ENCODE results near the gene TMEM201. TPM values are rescaled to one million over a fixed set of nuclear protein-coding genes. Genes with fewer than 3 reads are reported as not detected.
"Not testable (repeated sequence)": the region's sequence is repeated elsewhere in the genome, so short reads cannot be mapped to it uniquely, and the experiment has no call there.

TMEM201 gene
- total RNA-seq, 1 donor from 2014 or later = 17.4 TPM

DNA sequence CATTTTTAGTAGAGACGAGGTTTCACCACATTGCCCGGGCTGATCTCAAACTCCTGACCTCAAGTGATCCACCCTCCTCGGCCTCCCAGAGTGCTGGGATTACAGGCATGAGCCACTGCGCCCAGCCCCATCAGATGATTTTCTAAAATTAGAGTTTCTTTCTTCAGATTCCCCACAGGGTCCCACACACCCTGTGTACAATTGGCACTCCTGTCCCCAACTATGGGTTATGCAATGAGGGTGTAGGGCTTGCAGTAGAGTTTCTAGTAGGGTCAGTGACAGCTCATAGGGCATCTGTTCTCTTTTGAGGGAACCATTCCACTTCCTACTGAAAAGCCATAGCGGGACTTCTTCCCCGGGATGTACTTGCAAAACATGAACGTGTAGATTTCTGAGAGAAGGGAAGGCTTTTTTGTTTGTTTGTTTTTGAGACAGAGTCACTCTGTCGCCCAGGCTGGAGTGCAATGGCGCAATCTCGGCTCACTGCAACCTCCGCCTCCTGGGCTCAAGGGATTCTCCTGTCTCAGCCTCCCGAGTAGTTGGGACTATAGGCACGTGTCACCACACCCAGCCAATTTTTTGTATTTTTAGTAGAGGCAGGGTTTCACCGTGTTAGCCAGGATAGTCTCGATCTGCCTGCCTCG is 17.7 kb upstream of the TMEM201 start:
- not testable (repeated sequence) for ATAC-seq; DNase-seq (ENCODE audit: missing footprints)
- intact Hi-C loops (cut with DNase I) = loop anchor here (5.0 kb wide), 1 partner anchor 34 kb away; the partner anchor contains the start of gene SLC25A33

DNA sequence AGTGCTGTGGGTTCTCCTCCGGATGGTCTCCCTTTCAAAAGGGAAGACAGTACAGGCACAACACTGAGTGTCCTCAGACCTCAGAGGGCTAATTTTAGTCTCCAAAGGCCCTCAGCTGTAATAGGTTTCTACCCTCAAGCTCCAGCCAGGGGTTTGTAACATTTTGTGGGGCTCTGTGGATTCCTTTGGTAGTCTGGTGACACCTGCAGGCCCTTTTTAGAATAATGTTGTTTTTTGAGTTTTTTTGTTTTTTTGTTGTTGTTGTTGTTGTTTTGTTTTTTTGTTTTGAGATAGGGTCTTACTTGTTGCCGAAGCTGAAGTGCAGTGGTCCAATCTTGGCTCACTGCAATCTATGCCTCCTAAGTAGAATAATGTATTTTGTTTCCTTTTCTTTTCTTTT is 15.0 kb upstream of the TMEM201 start:
- ATAC-seq (peak; percentile 46), DNase-seq (ENCODE audit: missing footprints) (no peak)
- intact Hi-C loops (cut with DNase I) = loop anchor here (1.0 to 5.0 kb wide), 2 partner anchors 36 to 78 kb away; partner anchors contain the start of gene SLC25A33

DNA sequence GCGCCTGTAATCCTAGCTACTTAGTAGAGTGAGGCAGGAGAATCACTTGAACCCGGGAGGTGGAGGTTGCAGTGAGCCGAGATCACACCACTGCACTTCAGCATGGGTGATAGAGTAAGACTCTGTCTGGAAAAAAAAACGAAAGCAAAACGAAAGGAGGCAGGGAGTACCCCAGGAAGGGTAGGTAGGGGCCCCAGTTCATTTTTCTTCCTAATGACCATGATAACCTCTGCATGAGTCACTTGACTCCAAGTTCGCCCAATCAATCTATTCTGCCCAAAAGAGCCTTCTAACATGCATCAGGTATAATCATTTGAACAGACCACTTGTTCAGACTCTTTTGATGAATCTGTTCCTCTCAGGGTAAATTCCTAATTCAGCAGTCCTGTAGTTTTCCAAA is 13.2 kb upstream of the TMEM201 start:
- ATAC-seq = no peak
- intact Hi-C loops (cut with DNase I) = no loop called here
- no peak for DNase-seq (ENCODE audit: missing footprints)

GRCh38 chr1:9576903-9577302 is 11.8 kb upstream of the TMEM201 start:
- intact Hi-C loops (cut with DNase I) = no loop called here
- ATAC-seq (no peak), DNase-seq (ENCODE audit: missing footprints) (no peak)

- no peak for ATAC-seq
- no peak for DNase-seq (ENCODE audit: missing footprints)
- intact Hi-C loops (cut with DNase I) = no loop called here
Measured at GRCh38 chr1:9577423-9577822, 11.3 kb upstream of the TMEM201 start.

- no peak for DNase-seq (ENCODE audit: missing footprints)
- intact Hi-C loops (cut with DNase I) = no loop called here
- ATAC-seq = no peak
Measured at GRCh38 chr1:9580942-9581341, 7.8 kb upstream of the TMEM201 start.

DNA sequence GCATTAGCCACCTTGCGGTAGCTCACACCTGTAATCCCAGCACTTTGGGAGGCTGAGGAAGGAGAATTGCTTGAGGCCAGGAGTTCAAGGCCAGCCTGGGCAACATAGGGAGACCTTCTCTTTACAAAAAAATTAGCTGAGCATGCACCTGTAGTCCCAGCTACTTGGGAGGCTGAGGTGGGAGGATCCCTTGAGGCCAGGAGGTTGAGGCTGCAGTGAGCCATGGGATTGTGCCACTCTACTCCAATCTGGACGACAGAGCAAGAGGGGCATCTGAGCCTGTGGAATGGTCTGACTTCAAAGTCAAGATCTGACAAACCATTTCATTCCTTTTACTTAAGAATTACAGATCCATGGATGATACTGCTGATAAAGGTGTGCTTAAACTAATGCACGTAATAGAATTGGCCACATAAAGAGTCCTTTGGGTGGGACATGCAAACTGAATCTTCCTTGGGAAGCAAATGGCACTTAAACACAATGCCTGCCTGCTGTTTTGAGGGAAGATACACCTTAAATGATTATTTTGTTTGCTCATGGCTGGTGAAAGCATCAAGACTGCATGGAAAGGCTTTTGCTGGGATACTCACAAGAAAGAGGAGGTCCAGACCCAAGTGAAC is 2.5 kb upstream of the TMEM201 start:
- intact Hi-C loops (cut with DNase I) = no loop called here
- DNase-seq (ENCODE audit: missing footprints) (no peak), ATAC-seq (no peak)

- ATAC-seq = no peak
- DNase-seq (ENCODE audit: missing footprints) = no peak
- intact Hi-C loops (cut with DNase I) = no loop called here
Measured at GRCh38 chr1:9589144-9589718, 520 bp downstream of the TMEM201 start.

DNA sequence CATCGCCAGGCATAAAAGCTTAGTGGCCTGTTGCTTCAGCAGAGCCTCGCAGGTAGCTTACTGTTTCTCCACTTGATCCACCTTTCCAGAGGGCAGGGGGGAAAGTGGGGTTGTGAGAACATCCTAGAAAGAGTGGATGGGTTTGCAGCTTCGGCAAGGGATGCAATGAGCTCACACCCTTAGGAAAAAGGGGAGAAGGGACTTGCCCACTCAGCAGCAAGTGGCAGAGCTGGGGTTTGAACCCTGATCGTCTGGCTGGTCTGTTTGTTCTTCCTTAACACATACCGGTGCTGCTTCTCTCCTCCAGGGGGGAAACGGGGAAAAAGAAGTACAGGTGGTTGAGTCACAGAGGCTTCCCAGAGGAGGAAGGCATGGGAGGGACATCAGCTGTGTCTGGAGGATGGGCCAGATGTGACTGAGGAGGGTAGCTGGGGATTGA is 1.0 kb downstream of the TMEM201 start:
- intact Hi-C loops (cut with DNase I) = no loop called here
- no peak for DNase-seq (ENCODE audit: missing footprints)
- ATAC-seq = no peak

DNA sequence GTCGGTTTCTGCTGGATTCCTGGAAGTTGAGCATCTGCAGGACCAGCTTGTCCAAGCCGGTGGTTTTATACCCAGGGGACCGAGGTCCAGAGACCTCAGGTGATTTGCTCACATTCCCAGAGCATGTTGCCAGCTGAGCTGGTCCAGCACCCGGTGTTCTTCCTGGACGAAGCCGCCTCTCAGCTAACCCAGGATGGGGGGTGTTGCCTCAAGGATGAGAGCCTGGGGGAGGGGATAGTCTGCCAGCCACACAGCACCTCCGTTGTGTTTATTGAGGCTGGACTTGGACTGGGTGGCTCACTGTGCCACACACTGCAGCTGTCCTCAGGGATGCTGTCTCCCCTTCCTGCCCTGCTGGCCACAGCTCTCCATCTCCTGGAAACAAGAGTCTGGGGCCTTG is 1.5 kb downstream of the TMEM201 start:
- ATAC-seq = no peak
- intact Hi-C loops (cut with DNase I) = no loop called here
- no peak for DNase-seq (ENCODE audit: missing footprints)

DNA sequence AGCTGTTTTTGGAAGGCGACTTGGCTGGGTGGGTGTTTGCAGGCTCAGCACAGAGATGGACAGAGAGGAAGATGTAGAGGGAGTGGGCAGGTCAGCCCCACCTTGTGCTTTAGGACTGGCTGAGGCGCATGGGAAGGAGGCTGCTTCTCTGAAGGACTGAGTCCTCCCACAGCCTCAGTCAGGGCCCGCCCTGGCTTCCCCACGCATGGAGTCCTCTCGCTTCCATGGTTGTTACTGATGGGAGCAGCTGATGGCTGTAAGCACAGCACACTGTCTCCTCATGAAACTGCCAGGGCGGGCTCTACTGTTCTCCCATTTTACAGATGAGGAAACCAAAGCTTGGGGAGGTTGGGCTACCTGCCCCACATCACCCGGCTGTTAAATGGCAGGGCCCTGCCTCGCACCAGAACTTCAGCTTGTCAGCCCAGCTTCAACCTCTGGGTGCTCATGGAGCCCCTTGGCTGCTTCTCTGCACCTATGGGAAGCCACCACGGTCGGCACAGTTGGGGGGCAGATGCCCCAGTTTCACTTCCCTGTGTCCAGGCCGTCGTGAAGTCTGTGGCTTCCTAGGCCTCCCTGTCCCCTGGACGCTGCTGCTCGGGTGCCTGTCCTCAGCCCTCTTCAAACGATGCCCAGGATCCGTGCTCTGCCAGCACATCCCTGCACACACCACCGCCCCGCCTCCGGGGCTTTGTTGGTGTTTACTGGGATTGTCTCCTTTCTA is 2.4 kb downstream of the TMEM201 start:
- ATAC-seq (no peak), DNase-seq (ENCODE audit: missing footprints) (no peak)
- intact Hi-C loops (cut with DNase I) = no loop called here

DNA sequence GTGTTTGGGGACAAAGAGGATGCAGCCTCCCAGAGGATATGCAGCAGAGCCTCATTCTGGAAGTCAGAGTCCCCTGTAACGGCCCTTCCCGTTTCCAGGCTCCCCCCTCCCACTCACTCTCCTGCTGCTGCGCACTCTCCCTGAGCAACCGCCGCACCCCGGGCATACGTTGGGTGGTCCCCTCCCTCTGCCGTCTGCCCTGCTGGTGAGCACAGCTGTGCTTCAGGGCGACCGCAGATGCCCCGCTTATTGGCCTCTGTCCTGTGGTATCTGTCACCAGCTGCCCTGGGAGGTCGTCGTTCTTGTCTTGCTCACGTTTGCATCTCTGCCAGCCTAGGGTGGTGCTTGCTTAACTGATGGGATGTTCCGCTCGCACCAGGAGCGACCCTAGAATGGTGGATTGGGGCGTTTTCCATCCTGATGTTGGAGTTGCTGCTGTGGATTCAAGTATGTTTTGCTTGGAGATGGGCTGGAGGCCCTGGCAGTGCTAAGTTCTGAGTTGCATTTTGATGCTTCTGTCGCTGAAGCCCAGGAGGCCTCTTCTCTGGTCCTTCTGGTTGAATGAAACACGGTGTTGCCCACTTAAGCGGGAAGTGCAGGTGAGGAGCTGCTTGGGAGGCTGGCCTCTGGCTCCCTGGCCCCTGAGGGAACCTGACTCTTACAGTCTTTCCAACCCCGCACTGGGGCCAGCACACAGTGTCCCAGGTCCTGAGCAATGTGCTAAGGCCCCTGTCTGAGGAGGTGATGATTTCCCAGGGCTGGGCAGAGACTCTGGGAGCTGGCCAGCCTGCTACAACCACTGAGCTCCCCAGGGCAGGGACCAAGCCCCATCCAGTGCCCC is 3.2 kb downstream of the TMEM201 start:
- intact Hi-C loops (cut with DNase I) = no loop called here
- DNase-seq (ENCODE audit: missing footprints) (no peak), ATAC-seq (no peak)

DNA sequence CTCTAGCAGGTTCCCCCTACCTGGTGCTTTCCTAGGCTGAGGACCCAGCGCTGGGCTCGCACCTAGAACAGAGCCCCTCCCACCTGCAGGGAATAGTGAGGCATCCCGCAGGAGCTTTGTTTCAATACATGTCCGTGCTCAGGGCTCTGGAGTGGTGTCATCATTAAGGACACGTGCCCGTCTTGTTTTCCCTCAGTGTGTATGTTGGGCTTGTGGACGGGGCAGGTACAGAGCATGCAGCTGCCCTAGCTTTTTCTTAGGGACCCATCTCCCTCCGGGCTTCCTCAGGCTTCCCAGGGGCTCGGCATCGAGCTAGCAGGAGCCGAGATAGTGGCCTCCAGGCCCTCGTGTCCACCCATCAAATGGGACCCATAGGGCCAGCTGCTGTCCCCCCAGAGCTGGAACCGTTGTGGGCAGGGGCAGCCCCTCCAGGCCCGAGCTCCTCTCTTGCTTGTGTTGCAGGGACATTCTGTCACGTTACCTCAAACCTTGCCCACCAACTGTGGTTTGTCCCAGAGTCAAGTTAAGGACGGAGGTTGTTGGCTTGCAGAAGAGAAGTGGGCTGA is 3.9 kb downstream of the TMEM201 start:
- ATAC-seq (no peak), DNase-seq (ENCODE audit: missing footprints) (no peak)
- intact Hi-C loops (cut with DNase I) = no loop called here

DNA sequence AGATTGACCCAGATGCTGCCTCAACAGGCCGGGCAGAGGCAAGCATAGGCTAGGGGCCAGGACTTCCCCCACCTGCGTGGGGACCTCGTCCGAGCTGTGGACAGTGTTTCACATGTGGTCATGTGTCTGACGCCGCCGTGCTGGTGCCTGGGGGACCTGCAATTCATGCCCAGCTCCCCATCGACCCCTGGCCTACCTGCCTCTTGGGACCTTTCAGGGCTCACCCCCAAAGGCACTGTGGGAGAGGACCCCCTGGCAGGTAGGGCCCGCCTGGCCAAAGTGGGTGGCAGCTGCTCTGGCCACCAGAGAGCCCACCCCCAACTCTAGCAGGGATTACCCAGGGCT is 4.4 kb downstream of the TMEM201 start:
- ATAC-seq (no peak), DNase-seq (ENCODE audit: missing footprints) (no peak)
- intact Hi-C loops (cut with DNase I) = no loop called here

DNA sequence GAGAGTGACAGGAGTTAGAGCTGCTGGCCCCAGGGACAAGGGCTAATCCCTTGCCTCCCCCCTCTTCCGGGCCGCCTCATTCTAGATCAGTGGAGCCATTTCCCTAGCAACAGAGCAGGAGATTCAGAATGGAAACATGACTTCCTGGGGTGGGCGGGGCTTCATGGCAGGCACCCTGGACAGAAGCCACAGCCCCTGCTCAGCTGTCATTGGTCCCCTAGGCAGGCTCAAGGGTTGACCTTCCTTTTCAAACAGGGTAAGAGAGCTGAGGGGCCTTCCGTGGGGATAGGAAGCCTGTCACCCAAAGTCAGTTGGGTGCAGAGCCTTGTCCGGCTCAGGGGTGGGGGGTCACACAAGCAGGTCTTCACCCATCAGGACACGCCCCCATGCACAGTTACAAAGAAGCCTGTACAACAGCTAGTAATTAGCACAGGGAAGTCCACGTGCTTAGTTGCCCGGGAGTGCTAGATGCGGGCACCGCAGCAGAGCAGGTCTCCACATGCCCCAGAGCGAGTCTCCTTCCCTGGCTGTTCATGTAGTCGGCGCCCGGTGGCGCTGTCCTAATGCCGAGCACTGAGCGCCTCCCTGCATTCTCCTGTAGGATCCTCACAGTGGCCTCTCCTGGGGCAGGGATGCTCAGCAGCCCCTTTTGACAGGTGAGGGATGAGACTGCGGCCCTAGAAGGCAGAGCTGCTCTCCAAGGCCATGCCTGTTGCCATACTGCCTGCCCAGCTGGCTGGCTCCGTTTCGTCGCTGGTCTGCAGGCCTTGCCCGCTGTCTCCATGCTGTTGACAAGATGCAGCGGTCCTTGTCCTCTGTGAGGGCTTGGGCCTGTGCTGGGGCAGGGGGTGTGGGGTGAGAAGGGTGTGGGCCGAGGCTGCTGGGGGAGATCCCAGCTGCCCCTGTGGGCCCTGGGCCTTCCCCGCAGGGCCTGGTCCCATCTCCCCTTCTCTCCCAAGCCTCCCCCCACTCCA is 5.1 kb downstream of the TMEM201 start:
- intact Hi-C loops (cut with DNase I) = no loop called here
- DNase-seq (ENCODE audit: missing footprints) = peak; percentile 81
- ATAC-seq = peak; percentile 25

DNA sequence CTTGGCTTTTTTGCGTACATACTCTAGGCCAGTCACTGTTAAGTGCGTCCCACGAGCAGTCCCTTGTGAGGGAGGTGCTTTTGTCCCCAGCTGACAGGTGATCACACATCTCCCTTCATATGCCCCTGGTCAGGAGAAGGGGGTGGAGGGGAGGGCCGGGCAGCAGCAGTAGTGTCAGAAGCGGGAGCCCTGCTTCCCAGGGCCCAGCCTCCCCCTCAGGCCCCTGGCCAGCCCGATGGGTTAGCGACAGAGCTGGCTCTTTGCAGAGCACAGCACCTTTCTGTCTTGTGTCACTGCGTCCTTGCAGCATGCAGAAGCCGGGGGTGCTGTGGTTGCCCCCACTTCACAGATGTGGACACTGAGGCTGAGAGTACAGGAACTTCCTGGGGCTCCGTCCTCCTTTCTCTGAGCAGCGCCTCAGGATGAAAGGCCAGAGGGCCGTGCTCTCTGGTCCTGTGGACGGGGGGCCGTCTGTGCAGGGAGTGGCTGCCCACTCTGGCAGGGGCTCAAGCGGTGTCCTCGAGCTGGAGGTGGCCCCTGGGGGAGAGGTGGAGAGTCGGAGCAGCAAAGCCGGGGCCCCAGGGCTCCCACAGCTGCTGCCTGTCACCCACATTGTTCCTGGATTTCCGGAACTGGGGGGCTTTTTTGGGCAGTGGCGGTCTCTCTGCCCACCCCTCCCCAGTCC is 5.9 kb downstream of the TMEM201 start:
- DNase-seq (ENCODE audit: missing footprints) (no peak), ATAC-seq (no peak)
- intact Hi-C loops (cut with DNase I) = no loop called here
